Epithelial cell of esophagus (primary cell): ENCODE results near the gene UGT8.

Experiments
- DNase-seq: peaks from one replicate; pipeline ENCODE4 v3.0.0; 2010; ENCODE audit warnings: low read depth
- H3K4me3 ChIP-seq: 2 replicates; pipeline ENCODE4 v1.5.1; 2011; ENCODE audit warnings: mild to moderate bottlenecking, low read length, control low read depth
- CTCF ChIP-seq: IDR thresholded peaks from 2 replicates; pipeline ENCODE4 v1.5.1; 2011; ENCODE audit warnings: low read depth, mild to moderate bottlenecking, low read length, control low read depth, inconsistent platforms; ENCODE audit not compliant: insufficient read depth; ENCODE audit errors: missing control alignments

The UGT8 gene

DNA sequence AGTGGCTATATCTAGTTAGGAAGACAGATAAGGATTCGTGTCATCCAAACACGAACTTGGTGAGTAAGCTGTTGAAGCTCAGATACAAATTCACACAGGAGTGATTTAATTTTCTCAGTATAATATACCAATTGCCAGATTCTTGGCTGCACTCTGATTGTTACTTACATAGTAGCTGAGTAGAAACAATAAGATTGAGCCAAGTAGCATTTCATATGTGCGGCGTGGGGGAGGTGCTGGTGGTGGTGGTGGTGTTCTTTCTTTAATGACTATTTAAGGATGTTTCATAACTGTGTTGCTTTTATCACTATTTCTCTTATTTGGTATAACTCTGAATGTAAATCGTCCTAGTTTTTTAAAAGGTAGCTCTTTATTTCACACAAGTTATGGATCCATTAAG is 102.9 kb downstream of the UGT8 start:
- H3K4me3 ChIP-seq = no peak overlapping the region
- TF ChIP-seq CTCF = no peak
- DNase-seq = no peak

DNA sequence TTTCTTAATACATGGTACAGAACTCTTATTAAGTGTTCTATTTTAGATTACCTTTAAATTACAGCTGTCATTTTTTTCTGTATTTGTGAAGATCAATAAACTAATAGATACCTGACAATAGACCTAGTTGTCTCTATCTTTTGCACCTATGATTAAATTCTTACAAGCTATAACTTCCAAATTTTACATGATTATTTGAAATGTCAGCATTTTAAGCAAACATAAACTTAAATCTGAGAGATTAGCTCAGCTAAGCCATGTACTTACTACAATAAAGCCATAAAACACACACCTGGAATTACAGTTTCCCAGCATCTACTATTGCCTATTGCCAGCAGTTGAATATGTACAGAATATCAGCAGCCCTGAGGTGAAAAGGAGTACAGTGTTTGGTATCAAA is 118.8 kb downstream of the UGT8 start:
- no peak for TF ChIP-seq CTCF
- no peak for DNase-seq
- H3K4me3 ChIP-seq = no peak overlapping the region

DNA sequence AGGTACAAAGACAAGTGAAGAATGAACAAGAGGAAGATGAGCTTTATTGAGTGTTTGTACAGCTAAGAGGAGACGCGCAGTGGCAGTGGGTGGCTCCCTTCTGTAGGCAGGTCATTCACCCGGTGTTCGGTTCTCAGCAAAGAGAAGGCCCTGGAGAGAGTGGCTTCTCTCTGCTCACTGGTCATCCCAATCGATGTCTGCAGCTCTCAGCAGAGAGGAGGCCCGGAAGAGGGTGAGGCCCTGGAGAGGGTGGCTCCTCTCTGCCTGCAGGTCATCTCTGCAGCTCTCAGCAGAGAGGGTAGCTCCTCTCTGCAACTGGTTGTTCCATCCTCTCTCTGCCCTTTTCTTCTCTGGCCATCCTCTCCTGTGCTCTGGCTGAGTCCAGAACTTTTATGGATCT is 126.5 kb downstream of the UGT8 start:
- no peak for DNase-seq
- H3K4me3 ChIP-seq = no peak overlapping the region
- no peak for TF ChIP-seq CTCF

GRCh38 chr4:114727461-114727860 is 128.9 kb downstream of the UGT8 start:
- no peak for DNase-seq
- TF ChIP-seq CTCF = no peak
- no peak overlapping the region for H3K4me3 ChIP-seq
